HG03095 (cell line): ENCODE results near the gene TXNDC5.
"Not testable (repeated sequence)": the region's sequence is repeated elsewhere in the genome, so short reads cannot be mapped to it uniquely, and the experiment has no call there.

ENCODE experiments used
- ATAC-seq: cut with Tn5 transposase; IDR thresholded peaks from one replicate; pipeline ENCODE4 v1.9.1; 2021; ENCODE audit warnings: moderate library complexity; ENCODE audit not compliant: unreplicated experiment

TXNDC5 gene

DNA sequence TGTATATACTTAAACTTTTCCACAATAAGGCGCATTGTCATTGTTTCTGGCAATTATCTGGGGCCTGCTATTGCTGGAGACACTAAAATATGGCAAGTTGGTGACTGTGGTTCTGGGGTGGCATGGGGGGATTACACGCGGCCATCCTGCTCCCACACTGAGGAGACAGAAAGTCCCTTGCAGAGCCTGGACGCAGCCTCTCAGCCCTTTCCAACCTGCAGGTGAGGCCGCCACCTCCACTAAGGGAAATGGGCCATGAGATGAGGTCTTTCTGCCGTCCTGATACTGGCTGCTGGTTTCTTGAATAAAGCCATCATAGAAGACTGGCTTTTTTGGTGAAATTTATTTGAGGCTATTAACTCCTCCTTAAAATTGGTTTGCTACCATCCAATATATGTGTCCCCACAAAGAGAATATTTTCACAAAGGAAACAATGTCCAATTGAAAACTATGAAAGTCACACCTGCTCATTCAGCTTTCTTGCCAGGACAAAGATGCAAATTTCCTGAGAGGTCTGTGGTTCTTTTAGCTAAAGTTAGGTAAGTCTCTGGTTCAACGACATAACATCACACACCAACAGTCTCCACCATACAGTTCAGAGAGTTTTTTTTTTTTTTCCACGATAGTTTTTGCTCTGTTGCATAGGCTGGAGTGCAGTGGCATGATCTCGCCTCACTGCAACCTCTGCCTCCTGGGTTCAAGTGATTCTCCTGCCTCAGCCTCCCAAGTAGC lies 13.0 kb downstream of the TXNDC5 start:
- ATAC-seq, result peak; percentile 64

GRCh38 chr6:7896465-7896987 lies 14.1 kb downstream of the TXNDC5 start:
- ATAC-seq, result no peak

GRCh38 chr6:7895125-7895423 lies 15.5 kb downstream of the TXNDC5 start:
- ATAC-seq, result no peak

GRCh38 chr6:7894262-7895124 lies 16.1 kb downstream of the TXNDC5 start:
- no peak for ATAC-seq

GRCh38 chr6:7893342-7893741 lies 17.2 kb downstream of the TXNDC5 start:
- ATAC-seq, result no peak

GRCh38 chr6:7892367-7892766 lies 18.2 kb downstream of the TXNDC5 start:
- ATAC-seq, result not testable (repeated sequence)

GRCh38 chr6:7891078-7891872 lies 19.3 kb downstream of the TXNDC5 start:
- no peak for ATAC-seq

DNA sequence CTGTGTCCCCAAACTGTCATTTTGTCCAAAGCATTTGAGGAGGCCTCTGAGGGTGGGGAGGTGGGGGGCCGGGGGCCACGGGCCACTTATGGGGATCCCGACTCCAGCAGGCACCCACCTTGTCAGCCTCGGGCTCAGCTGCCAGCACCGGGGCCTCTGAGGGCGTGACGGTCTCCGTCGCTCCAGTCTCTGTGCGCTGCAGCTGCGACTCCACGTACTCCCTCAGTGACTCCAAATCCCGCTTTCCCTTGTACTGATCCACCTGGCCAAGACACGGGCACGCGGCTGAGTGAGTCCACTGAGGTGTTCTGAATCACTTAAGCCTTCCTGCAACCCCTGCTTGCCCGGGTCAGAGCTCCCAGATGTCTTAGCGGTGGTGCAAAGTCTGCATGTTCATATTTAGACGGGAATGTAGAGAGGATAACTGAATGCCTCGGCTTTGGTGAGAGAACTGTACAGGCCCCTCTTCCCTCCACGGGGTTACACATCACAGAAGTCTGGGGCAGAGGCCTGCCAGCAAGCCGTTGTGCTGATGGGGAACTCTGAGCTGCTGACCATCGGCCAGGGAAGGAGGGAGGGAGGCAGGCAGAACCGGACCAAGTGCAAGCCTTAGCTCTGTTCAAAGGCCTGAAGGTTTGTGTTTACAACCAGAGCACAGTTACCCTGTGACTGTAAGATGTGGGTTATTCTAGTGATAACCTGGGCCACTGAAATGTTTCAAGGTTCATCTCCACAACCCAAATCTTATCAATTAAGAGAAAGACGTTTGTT lies 21.8 kb downstream of the TXNDC5 start:
- no peak for ATAC-seq

GRCh38 chr6:7887278-7887991 lies 23.2 kb downstream of the TXNDC5 start:
- no peak for ATAC-seq

DNA sequence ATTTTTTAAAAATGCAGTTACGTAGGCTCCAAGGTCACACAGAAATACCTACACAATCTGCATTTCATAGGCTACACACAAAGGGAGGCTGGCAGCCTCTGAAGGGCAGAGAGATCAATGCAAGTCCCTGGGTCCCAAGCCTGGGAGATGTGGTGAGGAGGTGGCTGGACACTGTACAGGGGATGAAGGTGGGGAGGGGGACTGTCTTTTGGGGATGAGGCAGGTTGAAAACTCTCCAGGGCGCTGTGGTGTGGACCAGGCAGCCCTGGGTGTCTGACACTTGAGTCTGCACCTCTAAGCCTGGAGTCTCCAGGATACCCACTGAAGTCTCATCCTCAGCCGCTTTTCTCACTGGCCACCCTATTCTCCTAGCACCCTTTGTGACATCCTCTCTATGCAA lies 24.5 kb downstream of the TXNDC5 start:
- ATAC-seq, result no peak

GRCh38 chr6:7883381-7883780 lies 27.2 kb downstream of the TXNDC5 start:
- ATAC-seq, result no peak

DNA sequence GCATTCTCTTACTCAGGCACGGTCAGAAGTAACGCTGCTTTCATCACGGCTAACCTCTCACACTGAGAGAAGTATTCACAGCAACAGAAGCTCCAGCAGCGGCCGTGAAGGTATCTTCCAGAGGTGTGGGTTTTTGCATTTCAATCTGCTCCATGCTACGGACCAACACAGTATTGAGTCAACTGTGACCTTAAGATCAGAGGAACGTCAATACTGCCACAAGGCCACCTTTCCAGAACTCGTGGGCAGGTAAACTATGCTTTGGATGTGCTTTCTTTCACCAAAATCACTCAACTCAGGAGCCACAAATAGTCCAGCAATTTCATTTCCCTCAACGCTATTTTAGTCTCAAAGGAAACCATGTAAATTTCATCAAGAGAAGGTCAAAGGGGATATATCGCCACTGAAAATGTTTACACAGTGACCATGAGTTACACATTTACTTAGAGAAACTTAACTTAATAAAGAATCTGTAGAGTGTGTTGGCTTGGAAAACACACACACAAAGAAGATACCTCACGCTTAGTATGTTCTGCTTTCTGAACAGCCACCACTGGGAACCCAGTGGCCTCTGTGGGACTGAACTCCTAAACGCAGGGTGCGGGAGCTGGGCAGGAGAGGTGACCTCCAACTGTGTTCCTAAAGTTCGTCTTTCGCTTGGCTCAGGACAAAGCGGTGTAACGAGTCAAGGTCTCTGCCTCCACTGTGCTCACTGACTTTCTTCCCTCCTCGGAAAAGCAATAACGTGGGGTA lies 27.9 kb downstream of the TXNDC5 start:
- no peak for ATAC-seq

- no peak for ATAC-seq
Measured at GRCh38 chr6:7881765-7882500, 28.7 kb downstream of the TXNDC5 start.

DNA sequence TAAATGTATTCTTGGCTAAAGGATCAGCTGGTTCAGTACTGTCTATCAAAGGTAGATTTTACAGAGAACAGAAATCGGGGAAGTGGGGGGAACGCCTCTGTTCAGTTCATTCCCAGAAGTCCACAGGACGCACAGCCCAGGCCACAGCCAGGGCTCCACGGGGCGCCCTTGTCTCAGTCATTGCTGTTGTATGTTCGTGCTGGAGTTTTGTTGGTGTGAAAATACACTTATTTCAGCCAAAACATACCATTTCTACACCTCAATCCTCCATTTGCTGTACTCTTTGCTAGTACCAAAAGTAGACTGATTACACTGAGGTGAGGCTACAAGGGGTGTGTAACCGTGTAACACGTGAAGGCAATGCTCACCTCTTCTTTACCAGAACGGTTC lies 29.9 kb downstream of the TXNDC5 start:
- ATAC-seq, result no peak

DNA sequence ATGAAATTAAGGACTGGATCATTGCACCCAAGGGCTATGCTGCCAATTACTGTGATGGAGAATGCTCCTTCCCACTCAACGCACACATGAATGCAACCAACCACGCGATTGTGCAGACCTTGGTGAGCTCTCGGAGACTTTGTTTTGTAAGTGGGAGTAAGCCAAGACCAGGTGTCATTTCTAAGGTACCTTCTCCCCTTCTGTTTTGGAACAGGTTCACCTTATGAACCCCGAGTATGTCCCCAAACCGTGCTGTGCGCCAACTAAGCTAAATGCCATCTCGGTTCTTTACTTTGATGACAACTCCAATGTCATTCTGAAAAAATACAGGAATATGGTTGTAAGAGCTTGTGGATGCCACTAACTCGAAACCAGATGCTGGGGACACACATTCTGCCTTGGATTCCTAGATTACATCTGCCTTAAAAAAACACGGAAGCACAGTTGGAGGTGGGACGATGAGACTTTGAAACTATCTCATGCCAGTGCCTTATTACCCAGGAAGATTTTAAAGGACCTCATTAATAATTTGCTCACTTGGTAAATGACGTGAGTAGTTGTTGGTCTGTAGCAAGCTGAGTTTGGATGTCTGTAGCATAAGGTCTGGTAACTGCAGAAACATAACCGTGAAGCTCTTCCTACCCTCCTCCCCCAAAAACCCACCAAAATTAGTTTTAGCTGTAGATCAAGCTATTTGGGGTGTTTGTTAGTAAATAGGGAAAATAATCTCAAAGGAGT lies 30.4 kb downstream of the TXNDC5 start:
- no peak for ATAC-seq

GRCh38 chr6:7879579-7879978 lies 31.0 kb downstream of the TXNDC5 start:
- no peak for ATAC-seq

- no peak for ATAC-seq
Measured at GRCh38 chr6:7879043-7879442, 31.5 kb downstream of the TXNDC5 start.

- ATAC-seq, result no peak
Measured at GRCh38 chr6:7878401-7878964, 32.1 kb downstream of the TXNDC5 start.
